ENCODE results near the gene ZXDA.
"Not testable (repeated sequence)": the region's sequence is repeated elsewhere in the genome, so short reads cannot be mapped to it uniquely, and the experiment has no call there.

The ZXDA gene

GRCh38 chrX:57925806-57926205, 15.5 kb upstream of the ZXDA start:
- in situ Hi-C loops (cut with HindIII; ENCODE audit: low sequenced_read_pairs) = no loop called here
- TF ChIP-seq CTCF (IDR thresholded peaks at IDR 0.05; ENCODE audit: low read depth, low read length, missing control alignments) = no peak
- H3K4me3 ChIP-seq (ENCODE audit: low read depth, low read length) = no peak overlapping the region
- no peak for DNase-seq (ENCODE audit: low read depth)

- no peak for DNase-seq (ENCODE audit: low read depth)
- H3K4me3 ChIP-seq (ENCODE audit: low read depth, low read length) = no peak overlapping the region
- TF ChIP-seq CTCF (IDR thresholded peaks at IDR 0.05; ENCODE audit: low read depth, low read length, missing control alignments) = no peak
- in situ Hi-C loops (cut with HindIII; ENCODE audit: low sequenced_read_pairs) = no loop called here
These were observed 8.6 kb upstream of the ZXDA start for GRCh38 chrX:57918750-57919436.

GRCh38 chrX:57915680-57916079, 5.4 kb upstream of the ZXDA start:
- in situ Hi-C loops (cut with HindIII; ENCODE audit: low sequenced_read_pairs) = no loop called here
- no peak for DNase-seq (ENCODE audit: low read depth)
- TF ChIP-seq CTCF (IDR thresholded peaks at IDR 0.05; ENCODE audit: low read depth, low read length, missing control alignments) = no peak
- no peak overlapping the region for H3K4me3 ChIP-seq (ENCODE audit: low read depth, low read length)

GRCh38 chrX:57909595-57910286, 517 bp downstream of the ZXDA start:
- DNase-seq (ENCODE audit: low read depth); in situ Hi-C loops (cut with HindIII; ENCODE audit: low sequenced_read_pairs): not testable (repeated sequence)
- H3K4me3 ChIP-seq (ENCODE audit: low read depth, low read length) = peak overlapping the region; percentile 39

- DNase-seq (ENCODE audit: low read depth); in situ Hi-C loops (cut with HindIII; ENCODE audit: low sequenced_read_pairs): not testable (repeated sequence)
- peak overlapping the region; percentile 39 for H3K4me3 ChIP-seq (ENCODE audit: low read depth, low read length)
These were observed 1.2 kb downstream of the ZXDA start for GRCh38 chrX:57908972-57909594.

- DNase-seq (ENCODE audit: low read depth) = peak; percentile 15
- TF ChIP-seq CTCF (IDR thresholded peaks at IDR 0.05; ENCODE audit: low read depth, low read length, missing control alignments) = no peak
- no peak overlapping the region for H3K4me3 ChIP-seq (ENCODE audit: low read depth, low read length)
- in situ Hi-C loops (cut with HindIII; ENCODE audit: low sequenced_read_pairs) = no loop called here
These were observed 3.5 kb downstream of the ZXDA start for GRCh38 chrX:57906790-57907189.

GRCh38 chrX:57905141-57905540, 5.1 kb downstream of the ZXDA start:
- no peak overlapping the region for H3K4me3 ChIP-seq (ENCODE audit: low read depth, low read length)
- in situ Hi-C loops (cut with HindIII; ENCODE audit: low sequenced_read_pairs) = no loop called here

More at GRCh38 chrX:57905141-57905540, 5.1 kb downstream of the ZXDA start:
- DNase-seq (ENCODE audit: low read depth) = no peak
- TF ChIP-seq CTCF (IDR thresholded peaks at IDR 0.05; ENCODE audit: low read depth, low read length, missing control alignments) = no peak

Measured in astrocyte of the cerebellum (primary cell).